Parathyroid adenoma (tissue), 2 donors: ENCODE results near the gene RTCA.

Experiments used
- H2AFZ ChIP-seq: fragments of 300-600 bp; sonication (generic); one replicate; pipeline ENCODE4 v1.7.0; 2017; ENCODE audit warnings: antibody characterized with exemption, mild to moderate bottlenecking
- H3K27ac ChIP-seq: fragments of 300-600 bp; sonication (generic); one replicate; pipeline ENCODE4 v1.7.0; 2017
- H3K27me3 ChIP-seq: fragments of 300-600 bp; sonication (generic); one replicate; pipeline ENCODE4 v1.7.0; 2017; ENCODE audit warnings: low read length; ENCODE audit not compliant: control insufficient read depth, insufficient read depth
- H3K36me3 ChIP-seq: fragments of 300-600 bp; sonication (generic); one replicate; pipeline ENCODE4 v1.7.0; 2017; ENCODE audit warnings: low read length; ENCODE audit not compliant: control insufficient read depth, insufficient read depth
- H3K4me1 ChIP-seq: fragments of 300-600 bp; sonication (generic); one replicate; pipeline ENCODE4 v1.7.0; 2017; ENCODE audit warnings: control low read depth
- H3K4me2 ChIP-seq: fragments of 300-600 bp; sonication (generic); one replicate; pipeline ENCODE4 v1.7.0; 2017; ENCODE audit warnings: low read length
- H3K4me3 ChIP-seq: fragments of 300-600 bp; sonication (generic); one replicate; pipeline ENCODE4 v1.7.0; 2017; ENCODE audit warnings: low read depth, low read length
- H3K79me2 ChIP-seq: fragments of 300-600 bp; sonication (generic); one replicate; pipeline ENCODE4 v1.7.0; 2017; ENCODE audit warnings: control low read depth
- H3K9ac ChIP-seq: fragments of 300-600 bp; sonication (generic); one replicate; pipeline ENCODE4 v1.7.0; 2017; ENCODE audit warnings: mild to moderate bottlenecking
- H3K9me3 ChIP-seq: fragments of 300-600 bp; sonication (generic); one replicate; pipeline ENCODE4 v1.7.0; 2017; ENCODE audit warnings: low read length; ENCODE audit not compliant: control insufficient read depth
- TF ChIP-seq, protein P1 (sequence below): fragments of 300-600 bp; sonication (generic); IDR thresholded peaks from one replicate; pipeline ENCODE4 v1.7.0; 2017; ENCODE audit warnings: antibody characterized with exemption, mild to moderate bottlenecking
- donor health status: primary hyperparathyroidism.

RTCA gene

DNA sequence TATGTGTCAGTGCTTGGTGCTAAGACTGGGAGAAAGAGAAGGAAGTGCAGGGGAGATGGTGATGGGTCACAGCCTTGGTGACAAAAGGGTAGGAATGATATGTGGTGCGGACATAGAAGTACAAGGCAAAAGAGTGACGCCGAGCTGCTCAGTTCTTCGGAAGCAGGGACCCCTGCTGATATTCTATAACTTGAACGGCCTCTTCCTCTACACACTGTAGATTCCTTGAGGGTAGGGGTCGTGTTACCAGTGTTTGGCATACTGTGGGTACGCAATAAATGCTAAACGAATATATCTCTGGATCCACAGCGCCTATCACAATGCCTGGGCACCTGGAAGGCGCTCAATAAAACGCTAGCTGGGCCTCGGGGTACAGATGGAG lies 16.9 kb upstream of the RTCA start:
- Histone ChIP-seq H3K27ac (peak overlapping the region; percentile 43), H3K4me2 (peak overlapping the region; percentile 80), H3K9me3 (no peaks in the 10 kb centered on the region), H3K36me3 (no peaks in the 10 kb centered on the region), H2AFZ (peak overlapping the region; percentile 65), H3K27me3 (no peaks in the 10 kb centered on the region), H3K4me1 (peaks cover 5% of the 10 kb centered on the region), H3K9ac (no peak overlapping the region), H3K4me3 (peak overlapping the region; percentile 92), H3K79me2 (peaks cover 5% of the 10 kb centered on the region)
- TF ChIP-seq, protein P1, sequence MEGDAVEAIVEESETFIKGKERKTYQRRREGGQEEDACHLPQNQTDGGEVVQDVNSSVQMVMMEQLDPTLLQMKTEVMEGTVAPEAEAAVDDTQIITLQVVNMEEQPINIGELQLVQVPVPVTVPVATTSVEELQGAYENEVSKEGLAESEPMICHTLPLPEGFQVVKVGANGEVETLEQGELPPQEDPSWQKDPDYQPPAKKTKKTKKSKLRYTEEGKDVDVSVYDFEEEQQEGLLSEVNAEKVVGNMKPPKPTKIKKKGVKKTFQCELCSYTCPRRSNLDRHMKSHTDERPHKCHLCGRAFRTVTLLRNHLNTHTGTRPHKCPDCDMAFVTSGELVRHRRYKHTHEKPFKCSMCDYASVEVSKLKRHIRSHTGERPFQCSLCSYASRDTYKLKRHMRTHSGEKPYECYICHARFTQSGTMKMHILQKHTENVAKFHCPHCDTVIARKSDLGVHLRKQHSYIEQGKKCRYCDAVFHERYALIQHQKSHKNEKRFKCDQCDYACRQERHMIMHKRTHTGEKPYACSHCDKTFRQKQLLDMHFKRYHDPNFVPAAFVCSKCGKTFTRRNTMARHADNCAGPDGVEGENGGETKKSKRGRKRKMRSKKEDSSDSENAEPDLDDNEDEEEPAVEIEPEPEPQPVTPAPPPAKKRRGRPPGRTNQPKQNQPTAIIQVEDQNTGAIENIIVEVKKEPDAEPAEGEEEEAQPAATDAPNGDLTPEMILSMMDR, result no peak

DNA sequence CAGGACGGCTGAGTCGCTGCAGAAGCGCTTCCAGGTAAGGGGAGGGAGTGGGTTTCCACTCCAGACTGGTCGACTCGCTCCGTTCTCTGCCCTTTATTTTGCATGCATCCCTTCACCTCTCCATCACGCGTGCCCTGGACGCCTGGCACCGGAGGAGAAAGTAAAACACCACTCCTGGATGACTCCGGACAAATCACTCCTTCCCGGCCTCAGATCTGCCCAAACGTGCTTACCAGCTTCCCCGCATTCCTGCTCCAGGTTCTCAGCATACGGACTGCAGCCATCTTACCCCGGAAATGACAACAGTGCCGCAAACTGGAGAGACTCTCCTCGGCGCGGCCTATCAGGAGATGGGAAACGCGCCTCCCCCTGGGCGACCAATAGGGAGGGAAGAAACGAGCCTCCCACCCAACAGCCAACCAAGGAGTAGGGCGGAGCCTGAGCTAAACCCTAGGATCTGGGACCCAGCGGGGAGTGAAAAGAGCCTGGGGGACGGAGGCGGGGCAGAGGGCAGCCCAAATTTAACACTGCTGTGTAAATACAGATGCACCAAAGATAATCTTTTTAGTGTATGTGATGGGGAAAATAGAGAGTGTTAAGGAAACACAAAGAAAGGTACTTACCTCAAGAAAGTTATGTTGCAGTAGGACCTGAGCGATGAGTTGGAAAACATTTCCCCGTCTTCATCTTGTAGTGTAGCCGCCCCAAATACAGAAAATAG lies 16.3 kb upstream of the RTCA start, which contains the start of gene DBT:
Gene DBT (minus strand): TSS at position 298 of the 721 bp plus-strand sequence. CDS start 14 bp downstream, at position 284.
- peak within 1 kb of the TSS; percentile 43 for H3K27ac ChIP-seq

DNA sequence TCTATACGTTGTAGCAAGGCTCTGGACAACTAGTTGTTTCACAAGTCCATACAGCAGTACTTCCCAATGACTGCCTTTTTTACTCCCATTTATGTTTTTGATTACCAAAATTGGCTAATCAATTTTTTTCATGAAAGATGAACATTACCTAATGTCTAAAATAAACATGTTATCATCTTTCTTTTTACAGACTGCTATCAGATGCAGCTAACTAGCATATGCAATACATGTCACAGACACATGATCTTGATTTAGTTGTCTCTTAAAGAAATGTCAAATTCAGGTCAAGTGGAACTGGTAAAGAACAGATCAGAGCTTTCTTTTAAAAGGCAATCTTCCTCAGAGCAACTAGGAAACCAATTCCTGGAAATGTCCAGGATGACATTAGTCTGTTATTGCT lies 15.8 kb upstream of the RTCA start:
- Histone ChIP-seq H3K36me3 (no peaks in the 10 kb centered on the region), H3K27me3 (no peaks in the 10 kb centered on the region), H3K4me1 (peaks cover 5% of the 10 kb centered on the region), H3K79me2 (peaks cover 5% of the 10 kb centered on the region), H3K27ac (peak overlapping the region; percentile 43), H2AFZ (peak overlapping the region; percentile 65), H3K9me3 (no peaks in the 10 kb centered on the region), H3K4me3 (peak overlapping the region; percentile 92), H3K9ac (no peak overlapping the region), H3K4me2 (peak overlapping the region; percentile 80)
- TF ChIP-seq, protein P1, result no peak

More for the DNA sequence above, 16.3 kb upstream of the RTCA start, which contains the start of gene DBT:
- peaks cover 5% of the 10 kb centered on the region for H3K79me2 ChIP-seq
- H3K36me3 ChIP-seq, result no peaks in the 10 kb centered on the region
- H3K9me3 ChIP-seq, result no peaks in the 10 kb centered on the region
- no peak within 1 kb of the TSS for H3K9ac ChIP-seq
- TF ChIP-seq, protein P1, result no peak
- peak within 1 kb of the TSS; percentile 65 for H2AFZ ChIP-seq
- peaks cover 5% of the 10 kb centered on the region for H3K4me1 ChIP-seq
- peak within 1 kb of the TSS; percentile 92 for H3K4me3 ChIP-seq
- H3K27me3 ChIP-seq, result no peaks in the 10 kb centered on the region
- peak within 1 kb of the TSS; percentile 80 for H3K4me2 ChIP-seq

DNA sequence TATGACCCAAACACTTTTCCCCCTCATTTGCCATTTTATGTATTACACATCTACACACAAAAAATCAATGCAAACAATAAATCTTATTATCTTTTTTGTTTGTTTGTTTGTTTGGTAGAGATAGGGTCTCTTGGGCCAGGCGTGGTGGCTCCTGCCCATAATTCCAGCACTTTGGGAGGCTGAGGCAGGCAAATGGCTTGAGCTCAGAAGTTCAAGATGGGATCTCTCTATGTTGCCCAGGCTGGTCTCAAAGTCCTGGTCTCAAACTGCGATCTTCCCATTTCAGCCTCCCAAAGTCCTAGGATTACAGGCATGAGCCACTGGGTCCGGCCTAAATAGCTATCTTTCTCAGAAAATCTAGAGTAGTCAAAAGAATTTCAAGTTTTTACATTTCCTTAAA lies 15.2 kb upstream of the RTCA start:
- no peaks in the 10 kb centered on the region for H3K9me3 ChIP-seq
- H3K79me2 ChIP-seq, result peaks cover 5% of the 10 kb centered on the region
- no peak overlapping the region for H3K27ac ChIP-seq

More for the DNA sequence above, 15.2 kb upstream of the RTCA start:
- H3K4me3 ChIP-seq, result no peak overlapping the region
- TF ChIP-seq, protein P1, result no peak
- no peaks in the 10 kb centered on the region for H3K27me3 ChIP-seq
- H3K9ac ChIP-seq, result no peak overlapping the region
- H3K36me3 ChIP-seq, result no peaks in the 10 kb centered on the region
- H3K4me2 ChIP-seq, result no peak overlapping the region
- H3K4me1 ChIP-seq, result peaks cover 5% of the 10 kb centered on the region
- peak overlapping the region; percentile 65 for H2AFZ ChIP-seq
